ENCODE measurements around the gene RBP2.
A peak's percentile ranks its signal among the peaks of the same experiment; 100 is the strongest.

RBP2 gene

GRCh38 chr3:139447486-139447885 lies 28.8 kb downstream of the RBP2 start:
- Histone ChIP-seq H3K36me3 (ENCODE audit: control insufficient read depth in 2 of 2, insufficient read depth in 2 of 2, low read length in 2 of 2) (no peaks in the 10 kb centered on the region), H3K9me3 (ENCODE audit: control insufficient read depth in 2 of 2, low read length in 2 of 2) (no peaks in the 10 kb centered on the region), H3K9ac (ENCODE audit: low read depth in 1 of 2, low read length in 2 of 2) (no peak overlapping the region), H3K27ac (ENCODE audit: low read depth in 2 of 2, low read length in 2 of 2) (no peak overlapping the region), H3K27me3 (ENCODE audit: control insufficient read depth in 2 of 2, insufficient read depth in 2 of 2, low read length in 2 of 2) (no peaks in the 10 kb centered on the region), H3K4me3 (ENCODE audit: low read length in 2 of 2) (no peak overlapping the region), H3K4me1 (ENCODE audit: control insufficient read depth in 2 of 2, insufficient read depth in 2 of 2, low read length in 2 of 2) (no peaks in the 10 kb centered on the region)

DNA sequence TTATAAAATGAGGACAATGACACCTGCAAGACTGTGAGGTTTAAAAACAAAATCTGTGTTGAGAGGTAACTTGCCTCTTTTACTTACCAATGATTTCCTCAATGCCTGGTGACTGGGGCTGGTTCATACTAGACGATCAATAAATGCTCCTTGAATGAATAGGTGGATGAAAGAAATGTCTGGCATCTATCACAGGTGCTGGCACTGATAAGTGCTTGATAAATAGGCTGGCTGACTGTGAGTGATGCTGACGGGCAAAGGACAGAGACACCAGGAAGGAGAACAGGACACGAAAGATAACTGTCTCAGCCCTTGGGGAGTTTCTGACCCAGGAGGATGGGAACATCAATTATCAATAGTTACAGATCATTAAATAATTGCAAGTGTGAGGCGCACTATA lies 31.9 kb downstream of the RBP2 start:
- no peak overlapping the region for H3K4me3 ChIP-seq (ENCODE audit: low read length in 2 of 2)
- H3K4me1 ChIP-seq (ENCODE audit: control insufficient read depth in 2 of 2, insufficient read depth in 2 of 2, low read length in 2 of 2), result no peaks in the 10 kb centered on the region
- no peaks in the 10 kb centered on the region for H3K9me3 ChIP-seq (ENCODE audit: control insufficient read depth in 2 of 2, low read length in 2 of 2)
- no peak overlapping the region for H3K9ac ChIP-seq (ENCODE audit: low read depth in 1 of 2, low read length in 2 of 2)
- no peaks in the 10 kb centered on the region for H3K27me3 ChIP-seq (ENCODE audit: control insufficient read depth in 2 of 2, insufficient read depth in 2 of 2, low read length in 2 of 2)
- no peaks in the 10 kb centered on the region for H3K36me3 ChIP-seq (ENCODE audit: control insufficient read depth in 2 of 2, insufficient read depth in 2 of 2, low read length in 2 of 2)
- no peak overlapping the region for H3K27ac ChIP-seq (ENCODE audit: low read depth in 2 of 2, low read length in 2 of 2)

- no peak overlapping the region for H3K4me3 ChIP-seq (ENCODE audit: low read length in 2 of 2)
- H3K9ac ChIP-seq (ENCODE audit: low read depth in 1 of 2, low read length in 2 of 2), result no peak overlapping the region
- no peak overlapping the region for H3K27ac ChIP-seq (ENCODE audit: low read depth in 2 of 2, low read length in 2 of 2)
- H3K4me1 ChIP-seq (ENCODE audit: control insufficient read depth in 2 of 2, insufficient read depth in 2 of 2, low read length in 2 of 2), result no peaks in the 10 kb centered on the region
- no peaks in the 10 kb centered on the region for H3K27me3 ChIP-seq (ENCODE audit: control insufficient read depth in 2 of 2, insufficient read depth in 2 of 2, low read length in 2 of 2)
- no peaks in the 10 kb centered on the region for H3K9me3 ChIP-seq (ENCODE audit: control insufficient read depth in 2 of 2, low read length in 2 of 2)
- no peaks in the 10 kb centered on the region for H3K36me3 ChIP-seq (ENCODE audit: control insufficient read depth in 2 of 2, insufficient read depth in 2 of 2, low read length in 2 of 2)
Measured at GRCh38 chr3:139443186-139443585, 33.1 kb downstream of the RBP2 start.

DNA sequence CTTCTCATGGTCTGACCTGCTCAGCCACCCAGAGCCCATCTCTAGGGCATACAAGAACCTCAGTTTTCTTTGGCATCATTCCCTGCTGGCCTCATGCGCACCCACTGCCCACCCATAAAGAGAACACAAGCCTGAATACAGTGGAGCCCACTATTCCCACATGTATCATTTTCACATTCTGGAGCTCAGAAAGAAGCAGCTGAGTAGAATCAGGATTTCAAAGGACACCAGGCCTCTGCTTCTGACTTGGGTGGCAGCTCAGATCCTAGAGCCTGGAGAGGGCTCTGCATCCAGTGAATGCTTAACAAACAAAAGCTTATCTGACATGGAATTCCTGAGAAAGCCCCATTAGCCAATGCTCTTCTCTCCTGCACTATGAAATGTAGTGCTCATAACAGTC lies 34.7 kb downstream of the RBP2 start:
- no peak overlapping the region for H3K27ac ChIP-seq (ENCODE audit: low read depth in 2 of 2, low read length in 2 of 2)
- H3K4me3 ChIP-seq (ENCODE audit: low read length in 2 of 2), result no peak overlapping the region
- no peaks in the 10 kb centered on the region for H3K36me3 ChIP-seq (ENCODE audit: control insufficient read depth in 2 of 2, insufficient read depth in 2 of 2, low read length in 2 of 2)
- no peaks in the 10 kb centered on the region for H3K9me3 ChIP-seq (ENCODE audit: control insufficient read depth in 2 of 2, low read length in 2 of 2)
- no peaks in the 10 kb centered on the region for H3K4me1 ChIP-seq (ENCODE audit: control insufficient read depth in 2 of 2, insufficient read depth in 2 of 2, low read length in 2 of 2)
- no peak overlapping the region for H3K9ac ChIP-seq (ENCODE audit: low read depth in 1 of 2, low read length in 2 of 2)
- H3K27me3 ChIP-seq (ENCODE audit: control insufficient read depth in 2 of 2, insufficient read depth in 2 of 2, low read length in 2 of 2), result no peaks in the 10 kb centered on the region

GRCh38 chr3:139440639-139441556 lies 35.4 kb downstream of the RBP2 start:
- Histone ChIP-seq H3K36me3 (ENCODE audit: control insufficient read depth in 2 of 2, insufficient read depth in 2 of 2, low read length in 2 of 2) (no peaks in the 10 kb centered on the region), H3K4me3 (ENCODE audit: low read length in 2 of 2) (no peak overlapping the region), H3K27ac (ENCODE audit: low read depth in 2 of 2, low read length in 2 of 2) (no peak overlapping the region), H3K9me3 (ENCODE audit: control insufficient read depth in 2 of 2, low read length in 2 of 2) (no peaks in the 10 kb centered on the region), H3K4me1 (ENCODE audit: control insufficient read depth in 2 of 2, insufficient read depth in 2 of 2, low read length in 2 of 2) (no peaks in the 10 kb centered on the region), H3K27me3 (ENCODE audit: control insufficient read depth in 2 of 2, insufficient read depth in 2 of 2, low read length in 2 of 2) (no peaks in the 10 kb centered on the region), H3K9ac (ENCODE audit: low read depth in 1 of 2, low read length in 2 of 2) (no peak overlapping the region)

- H3K36me3 ChIP-seq (ENCODE audit: control insufficient read depth in 2 of 2, insufficient read depth in 2 of 2, low read length in 2 of 2), result no peaks in the 10 kb centered on the region
- no peaks in the 10 kb centered on the region for H3K4me1 ChIP-seq (ENCODE audit: control insufficient read depth in 2 of 2, insufficient read depth in 2 of 2, low read length in 2 of 2)
- H3K27me3 ChIP-seq (ENCODE audit: control insufficient read depth in 2 of 2, insufficient read depth in 2 of 2, low read length in 2 of 2), result no peaks in the 10 kb centered on the region
- no peaks in the 10 kb centered on the region for H3K9me3 ChIP-seq (ENCODE audit: control insufficient read depth in 2 of 2, low read length in 2 of 2)
- H3K4me3 ChIP-seq (ENCODE audit: low read length in 2 of 2), result no peak overlapping the region
- H3K9ac ChIP-seq (ENCODE audit: low read depth in 1 of 2, low read length in 2 of 2), result no peak overlapping the region
- H3K27ac ChIP-seq (ENCODE audit: low read depth in 2 of 2, low read length in 2 of 2), result no peak overlapping the region
Measured at GRCh38 chr3:139439278-139439677, 37.0 kb downstream of the RBP2 start.

DNA sequence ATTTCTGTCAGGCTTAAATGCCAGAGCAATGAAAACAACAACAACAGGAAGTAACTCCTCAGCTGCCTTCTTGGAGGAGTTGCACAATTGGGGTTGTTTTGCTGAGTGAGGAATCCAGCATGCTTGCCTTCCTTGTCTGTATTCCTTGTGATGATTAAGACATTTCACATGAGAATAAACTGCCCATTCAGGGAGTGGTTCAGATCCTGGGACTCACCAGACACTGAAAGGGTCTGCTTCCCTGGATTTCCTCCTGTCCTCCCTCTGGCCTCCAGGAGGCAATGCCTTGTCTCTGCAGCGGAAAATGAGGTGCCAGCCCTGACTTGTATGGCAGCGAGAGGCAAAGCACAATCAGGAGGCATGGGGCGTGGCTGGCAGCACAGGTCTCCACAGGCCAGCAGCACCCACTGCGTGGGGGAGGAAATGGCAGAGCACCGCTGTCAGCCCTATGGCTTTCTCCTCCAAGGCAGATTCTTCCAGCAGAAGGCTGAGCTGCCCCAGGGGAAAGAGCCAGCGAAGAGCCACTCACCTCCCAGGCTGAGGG lies 41.5 kb downstream of the RBP2 start:
- Histone ChIP-seq H3K4me3 (ENCODE audit: low read length in 2 of 2) (no peak overlapping the region), H3K36me3 (ENCODE audit: control insufficient read depth in 2 of 2, insufficient read depth in 2 of 2, low read length in 2 of 2) (no peaks in the 10 kb centered on the region), H3K9me3 (ENCODE audit: control insufficient read depth in 2 of 2, low read length in 2 of 2) (no peaks in the 10 kb centered on the region), H3K4me1 (ENCODE audit: control insufficient read depth in 2 of 2, insufficient read depth in 2 of 2, low read length in 2 of 2) (no peaks in the 10 kb centered on the region), H3K27me3 (ENCODE audit: control insufficient read depth in 2 of 2, insufficient read depth in 2 of 2, low read length in 2 of 2) (no peaks in the 10 kb centered on the region), H3K9ac (ENCODE audit: low read depth in 1 of 2, low read length in 2 of 2) (no peak overlapping the region), H3K27ac (ENCODE audit: low read depth in 2 of 2, low read length in 2 of 2) (peak overlapping the region in 1 of 2 donors; percentile 12)

DNA sequence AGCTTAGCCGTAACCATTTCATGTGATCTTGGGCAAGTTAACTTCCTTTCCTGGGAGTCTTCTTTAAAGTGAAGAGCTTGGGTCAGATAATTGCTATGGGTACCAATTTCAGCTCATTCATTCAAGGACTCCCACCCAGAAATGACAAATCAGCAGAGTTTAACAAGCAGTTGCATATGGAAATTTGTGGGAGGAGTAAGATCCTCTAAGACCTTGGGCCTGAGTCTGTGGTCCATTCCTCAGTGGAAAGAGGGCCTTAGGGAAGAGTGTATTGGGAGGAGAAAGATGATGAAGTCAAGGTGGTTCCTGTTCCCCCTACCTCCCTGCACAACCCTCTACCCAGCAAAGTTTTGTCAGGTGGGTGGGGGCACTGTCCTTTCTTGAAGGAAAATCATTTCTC lies 42.1 kb downstream of the RBP2 start:
- Histone ChIP-seq H3K4me3 (ENCODE audit: low read length in 2 of 2) (no peak overlapping the region), H3K36me3 (ENCODE audit: control insufficient read depth in 2 of 2, insufficient read depth in 2 of 2, low read length in 2 of 2) (no peaks in the 10 kb centered on the region), H3K27ac (ENCODE audit: low read depth in 2 of 2, low read length in 2 of 2) (peak overlapping the region in 1 of 2 donors; percentile 12), H3K4me1 (ENCODE audit: control insufficient read depth in 2 of 2, insufficient read depth in 2 of 2, low read length in 2 of 2) (no peaks in the 10 kb centered on the region), H3K27me3 (ENCODE audit: control insufficient read depth in 2 of 2, insufficient read depth in 2 of 2, low read length in 2 of 2) (no peaks in the 10 kb centered on the region), H3K9ac (ENCODE audit: low read depth in 1 of 2, low read length in 2 of 2) (no peak overlapping the region), H3K9me3 (ENCODE audit: control insufficient read depth in 2 of 2, low read length in 2 of 2) (no peaks in the 10 kb centered on the region)

DNA sequence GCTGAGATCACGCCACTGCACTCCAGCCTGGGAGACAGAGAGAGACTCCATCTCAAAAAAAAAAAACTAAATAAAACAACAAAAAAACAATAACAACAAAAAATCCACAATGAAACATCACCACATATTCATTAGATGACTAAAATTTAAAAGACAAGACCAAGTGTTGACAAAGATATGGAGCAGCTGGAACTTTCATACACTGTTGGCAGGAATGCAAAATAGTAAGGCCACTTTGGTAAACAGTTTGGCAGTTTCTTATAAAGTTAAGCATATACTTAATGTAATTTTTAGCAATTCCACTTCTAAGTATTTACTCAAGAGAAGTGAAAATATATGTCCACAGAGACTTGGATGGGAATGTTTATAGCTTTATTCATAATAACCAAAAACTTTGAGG lies 43.2 kb downstream of the RBP2 start:
- Histone ChIP-seq H3K36me3 (ENCODE audit: control insufficient read depth in 2 of 2, insufficient read depth in 2 of 2, low read length in 2 of 2) (no peaks in the 10 kb centered on the region), H3K27me3 (ENCODE audit: control insufficient read depth in 2 of 2, insufficient read depth in 2 of 2, low read length in 2 of 2) (no peaks in the 10 kb centered on the region), H3K27ac (ENCODE audit: low read depth in 2 of 2, low read length in 2 of 2) (no peak overlapping the region), H3K4me1 (ENCODE audit: control insufficient read depth in 2 of 2, insufficient read depth in 2 of 2, low read length in 2 of 2) (no peaks in the 10 kb centered on the region), H3K9me3 (ENCODE audit: control insufficient read depth in 2 of 2, low read length in 2 of 2) (no peaks in the 10 kb centered on the region), H3K4me3 (ENCODE audit: low read length in 2 of 2) (no peak overlapping the region), H3K9ac (ENCODE audit: low read depth in 1 of 2, low read length in 2 of 2) (no peak overlapping the region)

GRCh38 chr3:139430493-139430892 lies 45.8 kb downstream of the RBP2 start:
- Histone ChIP-seq H3K27me3 (ENCODE audit: control insufficient read depth in 2 of 2, insufficient read depth in 2 of 2, low read length in 2 of 2) (no peaks in the 10 kb centered on the region), H3K4me3 (ENCODE audit: low read length in 2 of 2) (no peak overlapping the region), H3K4me1 (ENCODE audit: control insufficient read depth in 2 of 2, insufficient read depth in 2 of 2, low read length in 2 of 2) (no peaks in the 10 kb centered on the region), H3K36me3 (ENCODE audit: control insufficient read depth in 2 of 2, insufficient read depth in 2 of 2, low read length in 2 of 2) (no peaks in the 10 kb centered on the region), H3K9ac (ENCODE audit: low read depth in 1 of 2, low read length in 2 of 2) (no peak overlapping the region), H3K27ac (ENCODE audit: low read depth in 2 of 2, low read length in 2 of 2) (no peak overlapping the region), H3K9me3 (ENCODE audit: control insufficient read depth in 2 of 2, low read length in 2 of 2) (no peaks in the 10 kb centered on the region)

All from mucosa of rectum (tissue), 2 donors.